K562 (cell line): ENCODE results near the gene ALAS2. TPM values are rescaled to one million over a fixed set of nuclear protein-coding genes. Genes with fewer than 3 reads are reported as not detected.

Source experiments
- BCOR ChIP-seq: fragments of 450-650 bp; IDR thresholded peaks from 2 replicates; pipeline ENCODE4 v1.6.1; 2016
- CBFA2T3 ChIP-seq: fragments of 450-650 bp; IDR thresholded peaks from 2 replicates; pipeline ENCODE4 v1.6.1; 2017
- CC2D1A ChIP-seq: fragments of 450-650 bp; IDR thresholded peaks from 2 replicates; pipeline ENCODE4 v1.6.1; 2017; ENCODE audit warnings: mild to moderate bottlenecking
- CHD1 ChIP-seq: fragments of 200-600 bp; sonication (generic); IDR thresholded peaks from one replicate; pipeline ENCODE4 v1.6.1; 2012; ENCODE audit warnings: mild to moderate bottlenecking, moderate library complexity, low read length, inconsistent platforms
- ESRRB ChIP-seq: fragments of 250-450 bp; sonication (Bioruptor Pico); IDR thresholded peaks from 2 replicates; pipeline ENCODE4 v1.5.0; 2020; ENCODE audit warnings: mild to moderate bottlenecking, moderate library complexity, borderline replicate concordance
- ETS1 ChIP-seq: conservative IDR thresholded peaks from 2 replicates; pipeline ENCODE4 v1.6.1; 2011; ENCODE audit warnings: low read depth, mild to moderate bottlenecking, low read length; ENCODE audit not compliant: control insufficient read depth
- GATAD2A ChIP-seq: fragments of 450-650 bp; IDR thresholded peaks from 2 replicates; pipeline ENCODE4 v1.6.1; 2017
- MIER1 ChIP-seq: fragments of 450-650 bp; IDR thresholded peaks from 2 replicates; pipeline ENCODE4 v1.6.1; 2016; ENCODE audit warnings: antibody characterized with exemption, mild to moderate bottlenecking, low read depth
- MLLT1 ChIP-seq, 2 experiments: fragments of 450-650 bp; IDR thresholded peaks; 2 replicates each; pipeline ENCODE4 v1.6.1; 2016
- MYC ChIP-seq, 2 experiments: fragments of 250-450 bp in 1 of 2; sonication (Bioruptor Pico) in 1 of 2; IDR thresholded peaks; 2 replicates each; pipeline versions ENCODE4 v1.5.1 to v1.6.1; 2012 to 2021; ENCODE audit warnings: low read depth in 2 of 2, borderline replicate concordance in 1 of 2, improper control_type of control experiment in 1 of 2, low read length in 1 of 2, mild to moderate bottlenecking in 1 of 2, moderate library complexity in 1 of 2
- NR2C2 ChIP-seq, 2 experiments: fragments of 200-800 bp in 1 of 2; sonication (Bioruptor generic) in 1 of 2; sonication (generic) in 1 of 2; formaldehyde crosslinking in 1 of 2; IDR thresholded peaks; 2 replicates each; pipeline versions ENCODE4 v1.6.1 to v1.8.0; 2016 to 2022; ENCODE audit warnings: mild to moderate bottlenecking in 1 of 2, missing compliant biosample characterization in 1 of 2, missing genetic modification characterization in 1 of 2, missing genetic modification reagents in 1 of 2
- RERE ChIP-seq: sonication (generic); formaldehyde crosslinking; IDR thresholded peaks from 2 replicates; pipeline ENCODE4 v1.8.0; 2023; ENCODE audit warnings: missing genetic modification reagents, mild to moderate bottlenecking, borderline replicate concordance
- SP1 ChIP-seq: sonication (generic); formaldehyde crosslinking; IDR thresholded peaks from 2 replicates; pipeline ENCODE4 v1.8.1; 2022; ENCODE audit warnings: mild to moderate bottlenecking, missing genetic modification reagents
- STAT5A ChIP-seq: IDR thresholded peaks from 2 replicates; pipeline ENCODE4 v1.6.1; 2012; ENCODE audit warnings: low read length, inconsistent platforms, borderline replicate concordance
- TCF3 ChIP-seq: sonication (generic); formaldehyde crosslinking; IDR thresholded peaks from 2 replicates; pipeline ENCODE4 v1.4.0; 2020; ENCODE audit warnings: mild to moderate bottlenecking, missing genetic modification reagents
- ZBTB2 ChIP-seq: fragments of 450-650 bp; IDR thresholded peaks from 2 replicates; pipeline ENCODE4 v1.6.1; 2016; ENCODE audit warnings: antibody characterized with exemption
- ZEB2 ChIP-seq: fragments of 450-650 bp; IDR thresholded peaks from 2 replicates; pipeline ENCODE4 v1.6.1; 2016
- ZNF140 ChIP-seq: fragments of 250-450 bp; sonication (Bioruptor Pico); IDR thresholded peaks from 2 replicates; pipeline ENCODE4 v1.8.0; 2021; ENCODE audit warnings: moderate library complexity, mild to moderate bottlenecking, inconsistent platforms
- ZNF384 ChIP-seq: IDR thresholded peaks from 2 replicates; pipeline ENCODE4 v1.6.1; 2012; ENCODE audit warnings: low read depth, low read length, improper control_type of control experiment
- ZNF431 ChIP-seq: sonication (generic); formaldehyde crosslinking; IDR thresholded peaks from 2 replicates; pipeline ENCODE4 v1.8.0; 2022; ENCODE audit warnings: mild to moderate bottlenecking, missing genetic modification reagents
- polyA plus RNA-seq, 8 experiments: library from polyadenylated mRNA; depleted of rRNA in 4 of 8; stranded (reverse) in 5 of 8; unstranded in 3 of 8; fragments of >200 nt; fragmentation: Nextera tagmentation in 2 of 8; fragmentation: Illumina TruSeq in 1 of 8; extraction: Ambion mirVana in 2 of 8; extraction: Trizol in 1 of 8; gene quantifications; 2 replicates each; pipeline versions ENCODE4 v1.2.1 to v1.2.3, GENCODE V29; 2011 to 2014; ENCODE audit warnings: inconsistent platforms in 1 of 8, missing spikeins in 1 of 8
- total RNA-seq, 7 experiments: library from RNA; depleted of rRNA in 6 of 7; stranded (reverse); fragments of >200 nt in 6 of 7; fragmentation: Illumina TruSeq in 2 of 7; extraction: Trizol in 2 of 7; gene quantifications; 2 replicates each; pipeline versions ENCODE4 v1.2.1 to v1.2.3, GENCODE V29; 2011 to 2021; ENCODE audit warnings: low replicate concordance in 1 of 7

Gene ALAS2
- total and polyA plus RNA-seq, 9 of the 15 experiments (the other 6 are each of a cell fraction or from before 2014, with no cell fraction given) = 14.6 to 101 (median 33.4) TPM

- TF ChIP-seq RERE (CRISPR knock-in tag) (no peak), CHD1 (no peak), ZEB2 (0 out of 2 replicates have a peak, but pooled peaks have one; percentile 50), ZNF140 (CRISPR knock-in tag) (no peak), BCOR (no peak), CC2D1A (peak; percentile 88; the same call in 1 of the 2 replicates), SP1 (no peak), TCF3 (CRISPR knock-in tag) (peak; percentile 98), MYC (IDR thresholded peaks at IDR 0.05; ENCODE audit: low read depth, low read length) (peak; percentile 34; the same call in 1 of the 2 replicates), MYC (CRISPR knock-in tag; IDR thresholded peaks at IDR 0.05; ENCODE audit: borderline replicate concordance, low read depth) (no peak), MLLT1 (IDR thresholded peaks at IDR 0.05) (peak in 1 of 2 experiments; percentile 57; a peak in 1 of 4 replicates), STAT5A (peak; percentile 94), GATAD2A (no peak), CBFA2T3 (peak; percentile 99), ESRRB (CRISPR knock-in tag) (no peak), NR2C2 (CRISPR knock-in tag; IDR thresholded peaks at IDR 0.05) (no peak), NR2C2 (tag; IDR thresholded peaks at IDR 0.05) (no peak), ZBTB2 (peak; percentile 36; the same call in 1 of the 2 replicates), ZNF384 (no peak), ETS1 (peak; percentile 70; the same call in 1 of the 2 replicates), MIER1 (no peak), ZNF431 (CRISPR knock-in tag) (no peak)
Measured at GRCh38 chrX:55028040-55028439, 2.7 kb downstream of the ALAS2 start (continued).
